Measurements from ENCODE around the gene ANKMY2.
"Not testable (repeated sequence)": the region's sequence is repeated elsewhere in the genome, so short reads cannot be mapped to it uniquely, and the experiment has no call there.

ANKMY2 gene

GRCh38 chr7:16684935-16685334, 39.4 kb upstream of the ANKMY2 start:
- no peak overlapping the region for H3K4me3 ChIP-seq (ENCODE audit: low read depth, low read length)
- no peak for TF ChIP-seq CTCF (IDR thresholded peaks at IDR 0.05; ENCODE audit: borderline replicate concordance, insufficient read depth, low read depth, low read length)

- H3K4me3 ChIP-seq (ENCODE audit: low read depth, low read length): not testable (repeated sequence)
Observed at GRCh38 chr7:16678645-16679566, 33.4 kb upstream of the ANKMY2 start.

GRCh38 chr7:16677978-16678494, 32.5 kb upstream of the ANKMY2 start:
- H3K4me3 ChIP-seq (ENCODE audit: low read depth, low read length): no peak overlapping the region
- no peak for TF ChIP-seq CTCF (IDR thresholded peaks at IDR 0.05; ENCODE audit: borderline replicate concordance, insufficient read depth, low read depth, low read length)

- no peak for TF ChIP-seq CTCF (IDR thresholded peaks at IDR 0.05; ENCODE audit: borderline replicate concordance, insufficient read depth, low read depth, low read length)
- no peak overlapping the region for H3K4me3 ChIP-seq (ENCODE audit: low read depth, low read length)
Observed at GRCh38 chr7:16675277-16675676, 29.7 kb upstream of the ANKMY2 start.

- TF ChIP-seq CTCF (IDR thresholded peaks at IDR 0.05; ENCODE audit: borderline replicate concordance, insufficient read depth, low read depth, low read length): no peak
Observed at GRCh38 chr7:16671811-16672210, 26.3 kb upstream of the ANKMY2 start.

GRCh38 chr7:16670731-16671344, 25.3 kb upstream of the ANKMY2 start:
- TF ChIP-seq CTCF (IDR thresholded peaks at IDR 0.05; ENCODE audit: borderline replicate concordance, insufficient read depth, low read depth, low read length): no peak
- H3K4me3 ChIP-seq (ENCODE audit: low read depth, low read length): no peak overlapping the region

More at GRCh38 chr7:16671811-16672210, 26.3 kb upstream of the ANKMY2 start:
- H3K4me3 ChIP-seq (ENCODE audit: low read depth, low read length): no peak overlapping the region

GRCh38 chr7:16670021-16670420, 24.5 kb upstream of the ANKMY2 start:
- no peak for TF ChIP-seq CTCF (IDR thresholded peaks at IDR 0.05; ENCODE audit: borderline replicate concordance, insufficient read depth, low read depth, low read length)
- no peak overlapping the region for H3K4me3 ChIP-seq (ENCODE audit: low read depth, low read length)
